GM10847 (cell line): ENCODE results near the gene TNFRSF25.
A peak's percentile ranks its signal among the peaks of the same experiment; 100 is the strongest.

Source experiments
- POLR2A ChIP-seq: IDR thresholded peaks from 2 replicates; pipeline ENCODE4 v1.6.1; 2011; ENCODE audit not compliant: insufficient read length; ENCODE audit errors: extremely low read depth

TNFRSF25 gene

GRCh38 chr1:6496365-6496721 lies 30.4 kb upstream of the TNFRSF25 start:
- TF ChIP-seq POLR2A: no peak

- TF ChIP-seq POLR2A: no peak
These were observed 29.8 kb upstream of the TNFRSF25 start for GRCh38 chr1:6495540-6496364.

GRCh38 chr1:6495041-6495441 lies 29.1 kb upstream of the TNFRSF25 start:
- TF ChIP-seq POLR2A: no peak

GRCh38 chr1:6494627-6495026 lies 28.7 kb upstream of the TNFRSF25 start:
- TF ChIP-seq POLR2A: no peak

GRCh38 chr1:6491966-6492365 lies 26.0 kb upstream of the TNFRSF25 start:
- no peak for TF ChIP-seq POLR2A

GRCh38 chr1:6491480-6491962 lies 25.5 kb upstream of the TNFRSF25 start, which contains the start of gene PLEKHG5:
TSS of gene PLEKHG5 (minus strand) at chr1:6491667. CDS start at chr1:6477571, 14,096 bp downstream.
- TF ChIP-seq POLR2A: no peak

- no peak for TF ChIP-seq POLR2A
These were observed 25.1 kb upstream of the TNFRSF25 start for GRCh38 chr1:6491081-6491449.

GRCh38 chr1:6490181-6491080 lies 24.5 kb upstream of the TNFRSF25 start:
- peak; percentile 46 for TF ChIP-seq POLR2A

- TF ChIP-seq POLR2A: peak; percentile 9
These were observed 23.8 kb upstream of the TNFRSF25 start for GRCh38 chr1:6489799-6490180.

GRCh38 chr1:6489383-6489765 lies 23.4 kb upstream of the TNFRSF25 start:
- TF ChIP-seq POLR2A: no peak

- TF ChIP-seq POLR2A: no peak
These were observed 22.8 kb upstream of the TNFRSF25 start for GRCh38 chr1:6488602-6489382.

GRCh38 chr1:6487804-6488484 lies 22.0 kb upstream of the TNFRSF25 start:
- TF ChIP-seq POLR2A: no peak

- no peak for TF ChIP-seq POLR2A
These were observed 20.5 kb upstream of the TNFRSF25 start for GRCh38 chr1:6486433-6487011.

- no peak for TF ChIP-seq POLR2A
These were observed 19.5 kb upstream of the TNFRSF25 start for GRCh38 chr1:6485168-6486101.

GRCh38 chr1:6484826-6485167 lies 18.8 kb upstream of the TNFRSF25 start:
- no peak for TF ChIP-seq POLR2A
